Lower leg skin (tissue), 4 donors: ENCODE data around the gene SHBG. TPM values are rescaled to one million over a fixed set of nuclear protein-coding genes. Genes with fewer than 3 reads are reported as not detected.
"Not testable (repeated sequence)": the region's sequence is repeated elsewhere in the genome, so short reads cannot be mapped to it uniquely, and the experiment has no call there.

Source experiments
- DNase-seq, 2 donors: peaks; one replicate each; pipeline ENCODE4 v3.0.0-alpha.2; 2019; ENCODE audit warnings: low spot score in 2 of 2
- H3K4me3 ChIP-seq: fragments of 200-600 bp; sonication (generic); 2 replicates; pipeline ENCODE4 v1.5.1; 2017; ENCODE audit warnings: mild to moderate bottlenecking, low read depth; ENCODE audit not compliant: poor library complexity, severe bottlenecking
- POLR2A ChIP-seq, 2 donors: fragments of 450-650 bp; IDR thresholded peaks; one replicate each; pipeline ENCODE4 v1.6.1; 2016 to 2017; ENCODE audit warnings: antibody characterized with exemption in 2 of 2, mild to moderate bottlenecking in 1 of 2, moderate library complexity in 1 of 2
- WGBS, 2 donors: methylation state at CpG; one replicate each; pipeline ENCODE4 v1.1.5; 2018; 5-methylcytosine and 5-hydroxymethylcytosine counted together
- intact Hi-C: fragments of 100-400 bp; cut with DNase I; formaldehyde crosslinking; loops from one replicate; pipeline ENCODE4 v1.15.0; 2023; ENCODE audit warnings: low total_unique reads
- total RNA-seq, 4 donors: library from RNA; depleted of rRNA; stranded (reverse); fragments of >200 nt; gene quantifications; one replicate each; pipeline ENCODE4 v1.1.0, GENCODE V29; 2016
- TF ChIP-seq, protein P1 (sequence below), 3 donors: fragments of 450-650 bp; IDR thresholded peaks; one replicate each; pipeline ENCODE4 v1.5.1; 2016; ENCODE audit warnings: antibody characterized with exemption in 3 of 3, mild to moderate bottlenecking in 3 of 3, moderate library complexity in 2 of 3

SHBG gene
- total RNA-seq, 4 donors from 2014 or later: not detected

DNA sequence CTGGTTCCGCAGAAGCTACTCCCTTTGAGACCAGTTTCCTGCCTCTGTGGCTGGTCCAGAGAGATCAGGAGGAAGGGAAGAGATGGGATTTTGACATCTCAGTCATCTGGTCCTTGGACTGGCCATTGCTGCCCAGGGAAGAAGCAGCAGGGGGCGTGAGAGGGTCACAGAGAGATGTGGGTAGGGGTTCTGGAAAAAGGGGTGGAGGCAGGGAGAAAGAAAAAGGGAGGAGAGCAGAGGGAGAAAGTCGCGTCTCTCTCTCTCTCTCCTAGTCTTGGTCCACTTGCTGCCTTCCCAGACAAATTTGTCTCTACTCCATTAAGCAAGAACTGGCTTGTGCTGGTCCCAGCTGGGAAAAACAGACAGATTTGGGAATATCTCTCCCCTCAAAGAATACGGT is 4.4 kb downstream of the SHBG start:
- WGBS, 2 donors: 24 to 34% methylated on average over 5 of the region's 5 CpGs
- H3K4me3 ChIP-seq: no peak overlapping the region
- no peak for DNase-seq
- intact Hi-C loops: no loop called here
- TF ChIP-seq POLR2A (IDR thresholded peaks at IDR 0.05): no peak
- TF ChIP-seq, protein P1, sequence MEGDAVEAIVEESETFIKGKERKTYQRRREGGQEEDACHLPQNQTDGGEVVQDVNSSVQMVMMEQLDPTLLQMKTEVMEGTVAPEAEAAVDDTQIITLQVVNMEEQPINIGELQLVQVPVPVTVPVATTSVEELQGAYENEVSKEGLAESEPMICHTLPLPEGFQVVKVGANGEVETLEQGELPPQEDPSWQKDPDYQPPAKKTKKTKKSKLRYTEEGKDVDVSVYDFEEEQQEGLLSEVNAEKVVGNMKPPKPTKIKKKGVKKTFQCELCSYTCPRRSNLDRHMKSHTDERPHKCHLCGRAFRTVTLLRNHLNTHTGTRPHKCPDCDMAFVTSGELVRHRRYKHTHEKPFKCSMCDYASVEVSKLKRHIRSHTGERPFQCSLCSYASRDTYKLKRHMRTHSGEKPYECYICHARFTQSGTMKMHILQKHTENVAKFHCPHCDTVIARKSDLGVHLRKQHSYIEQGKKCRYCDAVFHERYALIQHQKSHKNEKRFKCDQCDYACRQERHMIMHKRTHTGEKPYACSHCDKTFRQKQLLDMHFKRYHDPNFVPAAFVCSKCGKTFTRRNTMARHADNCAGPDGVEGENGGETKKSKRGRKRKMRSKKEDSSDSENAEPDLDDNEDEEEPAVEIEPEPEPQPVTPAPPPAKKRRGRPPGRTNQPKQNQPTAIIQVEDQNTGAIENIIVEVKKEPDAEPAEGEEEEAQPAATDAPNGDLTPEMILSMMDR (IDR thresholded peaks at IDR 0.05): no peak

DNA sequence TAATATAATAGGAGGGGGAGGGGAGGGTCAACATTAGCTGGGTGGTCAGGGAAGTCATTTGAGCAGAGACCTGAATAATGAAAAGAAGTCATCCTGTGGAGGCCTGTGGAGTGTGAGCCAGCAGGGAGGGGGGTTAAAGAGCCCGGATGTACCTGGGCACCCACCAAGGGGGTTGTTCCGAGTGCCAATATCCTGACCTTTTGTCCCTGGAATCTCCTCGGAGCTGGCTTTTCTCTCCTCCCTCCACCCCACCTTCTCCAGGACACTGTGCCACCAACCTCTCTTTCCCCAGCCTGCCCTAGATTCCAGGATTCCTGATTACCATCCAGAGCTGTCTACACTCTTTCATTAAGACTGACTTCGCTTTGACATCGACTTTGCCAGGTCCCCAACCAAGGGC is 6.2 kb downstream of the SHBG start:
- WGBS, 2 donors: 62 to 67% methylated on average over 5 of the region's 5 CpGs
- TF ChIP-seq, protein P1 (IDR thresholded peaks at IDR 0.05): no peak
- TF ChIP-seq POLR2A (IDR thresholded peaks at IDR 0.05): no peak
- no peak for DNase-seq
- intact Hi-C loops: no loop called here
- no peak overlapping the region for H3K4me3 ChIP-seq

DNA sequence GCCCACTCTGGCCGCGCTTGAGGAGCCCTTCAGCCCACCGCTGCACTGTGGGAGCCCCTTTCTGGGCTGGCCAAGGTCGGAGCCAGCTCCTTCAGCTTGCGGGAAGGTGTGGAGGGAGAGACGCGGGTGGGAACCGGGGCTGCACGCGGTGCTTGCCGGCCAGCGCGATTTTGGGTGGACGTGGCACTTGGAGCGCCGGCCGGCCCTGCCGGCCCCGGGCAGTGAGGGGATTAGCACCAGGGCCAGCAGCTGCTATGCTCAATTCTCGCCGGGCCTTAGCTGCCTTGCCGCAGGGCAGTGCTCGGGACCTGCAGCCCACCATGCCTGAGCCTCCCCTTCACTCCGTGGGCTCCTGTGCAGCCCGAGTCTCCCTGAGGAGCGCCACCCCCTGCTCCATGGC is 10.8 kb downstream of the SHBG start:
- TF ChIP-seq, protein P1 (IDR thresholded peaks at IDR 0.05): no peak
- TF ChIP-seq POLR2A (IDR thresholded peaks at IDR 0.05): no peak
- no peak for DNase-seq
- intact Hi-C loops: no loop called here
- no peak overlapping the region for H3K4me3 ChIP-seq
- WGBS, 2 donors: 92 to 97% methylated on average over 17 to 24 of the region's 26 CpGs

DNA sequence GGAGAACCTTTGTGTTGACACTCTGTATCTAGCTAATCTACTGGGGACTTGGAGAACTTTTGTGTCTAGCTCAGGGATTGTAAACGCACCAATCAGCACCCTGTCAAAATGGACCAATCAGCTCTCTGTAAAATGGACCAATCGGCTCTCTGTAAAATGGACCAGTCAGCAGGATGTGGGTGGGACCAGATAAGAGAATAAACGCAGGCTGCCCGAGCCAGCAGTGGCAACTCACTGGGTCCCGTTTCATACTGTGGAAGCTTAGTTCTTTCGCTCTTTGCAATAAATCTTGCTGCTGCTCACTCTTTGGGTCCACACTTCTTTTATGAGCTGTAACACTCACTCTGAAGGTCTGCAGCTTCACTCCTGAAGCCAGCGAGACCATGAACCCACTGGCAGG is 11.7 kb downstream of the SHBG start:
- 63 to 67% methylated on average over 7 of the region's 7 CpGs for WGBS, 2 donors
- DNase-seq, intact Hi-C loops, H3K4me3 ChIP-seq: not testable (repeated sequence)

DNA sequence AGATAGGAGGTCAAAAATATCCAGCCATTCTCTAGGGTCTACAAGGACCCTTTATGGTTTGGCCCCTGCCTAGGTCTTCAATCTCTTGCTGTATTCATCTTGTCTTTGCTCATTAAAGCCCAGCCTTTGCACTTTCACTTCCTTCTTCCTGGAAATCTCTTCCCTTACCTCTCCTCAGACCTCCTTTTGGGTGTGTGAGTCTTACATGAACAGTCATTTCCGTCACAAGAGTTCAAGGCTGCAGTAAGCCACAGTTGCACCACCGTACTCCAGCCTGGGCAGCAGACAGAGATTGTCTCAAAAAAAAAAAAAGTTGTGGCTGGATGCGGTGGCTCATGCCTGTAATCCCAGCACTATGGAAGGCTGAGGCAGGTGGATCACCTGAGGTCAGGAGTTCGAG is 14.8 kb downstream of the SHBG start:
- intact Hi-C loops: no loop called here
- WGBS, 2 donors: 85 to 88% methylated on average over 4 of the region's 4 CpGs
- no peak for DNase-seq
- no peak overlapping the region for H3K4me3 ChIP-seq
- no peak for TF ChIP-seq POLR2A (IDR thresholded peaks at IDR 0.05)
- TF ChIP-seq, protein P1 (IDR thresholded peaks at IDR 0.05): no peak

DNA sequence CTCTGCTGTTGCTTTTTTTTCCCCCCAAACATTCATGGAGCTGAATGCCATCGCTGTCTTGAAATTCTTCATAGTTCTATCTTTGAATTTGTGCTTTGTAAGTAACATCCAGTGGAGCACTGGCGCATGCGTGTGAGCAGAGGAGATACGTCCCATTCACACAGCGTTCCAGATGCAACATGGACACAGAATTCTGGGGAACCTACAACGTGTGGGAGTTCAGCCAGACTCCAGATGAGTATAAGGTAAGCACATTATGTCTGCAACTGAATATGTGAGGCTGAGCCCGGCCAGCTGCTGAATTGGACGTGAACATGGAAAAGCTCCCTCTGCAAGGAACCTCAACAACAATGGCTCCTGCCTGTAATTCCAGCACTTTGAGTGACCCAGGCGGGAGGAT is 16.5 kb downstream of the SHBG start:
- intact Hi-C loops: no loop called here
- DNase-seq: no peak
- H3K4me3 ChIP-seq: no peak overlapping the region
- no peak for TF ChIP-seq POLR2A (IDR thresholded peaks at IDR 0.05)
- TF ChIP-seq, protein P1 (IDR thresholded peaks at IDR 0.05): no peak
- 78 to 79% methylated on average over 8 to 9 of the region's 9 CpGs for WGBS, 2 donors
